Thoracic aorta (tissue), 2 donors: Measurements from ENCODE around the gene RNU1-4. TPM values are rescaled to one million over a fixed set of nuclear protein-coding genes. Genes with fewer than 3 reads are reported as not detected.
"Not testable (repeated sequence)": the region's sequence is repeated elsewhere in the genome, so short reads cannot be mapped to it uniquely, and the experiment has no call there.

Source experiments
- ATAC-seq: fragments of 150-250 bp; one replicate; pipeline ENCODE4 v1.8.0; 2017; ENCODE audit warnings: low read depth; ENCODE audit not compliant: insufficient number of reproducible peaks, low FRiP score
- DNase-seq: peaks from one replicate; pipeline ENCODE4 v3.0.0-alpha.2; 2020; ENCODE audit warnings: low spot score
- H3K27ac ChIP-seq, 2 donors: fragments of 200-600 bp; sonication (generic); 1 replicate in 1 of 2; 2 replicates in 1 of 2; pipeline ENCODE4 v1.5.1; 2016; ENCODE audit warnings: mild to moderate bottlenecking in 2 of 2, moderate library complexity in 2 of 2
- H3K27me3 ChIP-seq: fragments of 200-600 bp; sonication (generic); replicated peaks from 2 replicates; pipeline ENCODE4 v1.6.0; 2016; ENCODE audit warnings: mild to moderate bottlenecking; ENCODE audit not compliant: insufficient read depth
- H3K36me3 ChIP-seq: fragments of 200-600 bp; sonication (generic); one replicate; pipeline ENCODE4 v1.5.1; 2016
- H3K4me1 ChIP-seq, 2 donors: fragments of 200-600 bp; sonication (generic); 1 replicate in 1 of 2; 2 replicates in 1 of 2; pipeline versions ENCODE4 v1.5.1 to v1.6.0; 2016; ENCODE audit warnings: low read depth in 2 of 2, mild to moderate bottlenecking in 1 of 2; ENCODE audit not compliant: control insufficient read depth in 1 of 2
- H3K4me3 ChIP-seq: fragments of 200-600 bp; sonication (generic); 2 replicates; pipeline ENCODE4 v1.5.1; 2016; ENCODE audit warnings: mild to moderate bottlenecking
- H3K9me3 ChIP-seq: fragments of 200-600 bp; sonication (generic); 2 replicates; pipeline ENCODE4 v1.5.1; 2016
- total RNA-seq, 2 donors: library from RNA; depleted of rRNA; stranded (reverse); fragments of >200 nt; gene quantifications; one replicate each; pipeline versions ENCODE4 v1.1.0 to v1.2.3, GENCODE V29; 2016

RNU1-4 gene
- total RNA-seq, 2 donors from 2014 or later, result under 0.01 TPM

- H3K4me1 ChIP-seq, H3K27ac ChIP-seq, H3K9me3 ChIP-seq, ATAC-seq, DNase-seq, H3K4me3 ChIP-seq, H3K27me3 ChIP-seq, H3K36me3 ChIP-seq: not testable (repeated sequence)
These were observed 39.1 kb upstream of the RNU1-4 start for GRCh38 chr1:16701189-16701588.

GRCh38 chr1:16702280-16702679 is 38.0 kb upstream of the RNU1-4 start:
- H3K36me3 ChIP-seq, H3K9me3 ChIP-seq, H3K27me3 ChIP-seq, H3K27ac ChIP-seq, H3K4me3 ChIP-seq, ATAC-seq, H3K4me1 ChIP-seq, DNase-seq: not testable (repeated sequence)

- ATAC-seq, H3K27ac ChIP-seq, H3K4me3 ChIP-seq, H3K4me1 ChIP-seq, H3K9me3 ChIP-seq, DNase-seq, H3K36me3 ChIP-seq, H3K27me3 ChIP-seq: not testable (repeated sequence)
These were observed 37.2 kb upstream of the RNU1-4 start for GRCh38 chr1:16703141-16703540.

GRCh38 chr1:16703602-16704001 is 36.7 kb upstream of the RNU1-4 start:
- H3K4me1 ChIP-seq, ATAC-seq, H3K36me3 ChIP-seq, H3K27me3 ChIP-seq, H3K9me3 ChIP-seq, H3K27ac ChIP-seq, H3K4me3 ChIP-seq, DNase-seq: not testable (repeated sequence)

GRCh38 chr1:16704076-16704475 is 36.2 kb upstream of the RNU1-4 start:
- DNase-seq, result not testable (repeated sequence)

GRCh38 chr1:16704502-16705100 is 35.7 kb upstream of the RNU1-4 start:
- not testable (repeated sequence) for H3K27ac ChIP-seq, H3K4me1 ChIP-seq, H3K27me3 ChIP-seq, H3K4me3 ChIP-seq, H3K36me3 ChIP-seq, ATAC-seq, DNase-seq, H3K9me3 ChIP-seq

More at GRCh38 chr1:16704076-16704475, 36.2 kb upstream of the RNU1-4 start:
- not testable (repeated sequence) for ATAC-seq, H3K27ac ChIP-seq, H3K36me3 ChIP-seq, H3K9me3 ChIP-seq, H3K4me1 ChIP-seq, H3K4me3 ChIP-seq, H3K27me3 ChIP-seq

GRCh38 chr1:16706302-16706701 is 34.0 kb upstream of the RNU1-4 start:
- DNase-seq, H3K9me3 ChIP-seq, H3K27me3 ChIP-seq, H3K36me3 ChIP-seq, H3K4me1 ChIP-seq, H3K4me3 ChIP-seq, H3K27ac ChIP-seq, ATAC-seq: not testable (repeated sequence)

- H3K27me3 ChIP-seq, H3K4me1 ChIP-seq, H3K9me3 ChIP-seq, ATAC-seq, DNase-seq, H3K36me3 ChIP-seq, H3K27ac ChIP-seq: not testable (repeated sequence)
- peak overlapping the region; percentile 47 for H3K4me3 ChIP-seq
These were observed 32.9 kb upstream of the RNU1-4 start for GRCh38 chr1:16707130-16708093.

GRCh38 chr1:16708704-16709103 is 31.6 kb upstream of the RNU1-4 start:
- not testable (repeated sequence) for ATAC-seq, H3K27ac ChIP-seq

More at GRCh38 chr1:16708704-16709103, 31.6 kb upstream of the RNU1-4 start:
- H3K4me1 ChIP-seq, H3K36me3 ChIP-seq, DNase-seq, H3K4me3 ChIP-seq, H3K27me3 ChIP-seq, H3K9me3 ChIP-seq: not testable (repeated sequence)
